Kidney capillary endothelial cell (primary cell): ENCODE results near the gene UBFD1.
"Not testable (repeated sequence)": the region's sequence is repeated elsewhere in the genome, so short reads cannot be mapped to it uniquely, and the experiment has no call there.

ENCODE experiments used
- DNase-seq: peaks from one replicate; pipeline ENCODE4 v3.0.0-alpha.2; 2018; ENCODE audit warnings: low spot score

Gene UBFD1

GRCh38 chr16:23609929-23610328 lies 52.4 kb downstream of the UBFD1 start:
- no peak for DNase-seq

- not testable (repeated sequence) for DNase-seq
These were observed 53.4 kb downstream of the UBFD1 start for GRCh38 chr16:23610905-23611304.

- DNase-seq: no peak
These were observed 54.4 kb downstream of the UBFD1 start for GRCh38 chr16:23611936-23612335.

GRCh38 chr16:23615805-23616204 lies 58.3 kb downstream of the UBFD1 start:
- DNase-seq: no peak
